ENCODE results near the gene NOS2. TPM values are rescaled to one million over a fixed set of nuclear protein-coding genes. Genes with fewer than 3 reads are reported as not detected.
A peak's percentile ranks its signal among the peaks of the same experiment; 100 is the strongest.
"Not testable (repeated sequence)": the region's sequence is repeated elsewhere in the genome, so short reads cannot be mapped to it uniquely, and the experiment has no call there.

Gene NOS2
- total RNA-seq, 1 experiment from 2014 or later: 0.35 TPM

DNA sequence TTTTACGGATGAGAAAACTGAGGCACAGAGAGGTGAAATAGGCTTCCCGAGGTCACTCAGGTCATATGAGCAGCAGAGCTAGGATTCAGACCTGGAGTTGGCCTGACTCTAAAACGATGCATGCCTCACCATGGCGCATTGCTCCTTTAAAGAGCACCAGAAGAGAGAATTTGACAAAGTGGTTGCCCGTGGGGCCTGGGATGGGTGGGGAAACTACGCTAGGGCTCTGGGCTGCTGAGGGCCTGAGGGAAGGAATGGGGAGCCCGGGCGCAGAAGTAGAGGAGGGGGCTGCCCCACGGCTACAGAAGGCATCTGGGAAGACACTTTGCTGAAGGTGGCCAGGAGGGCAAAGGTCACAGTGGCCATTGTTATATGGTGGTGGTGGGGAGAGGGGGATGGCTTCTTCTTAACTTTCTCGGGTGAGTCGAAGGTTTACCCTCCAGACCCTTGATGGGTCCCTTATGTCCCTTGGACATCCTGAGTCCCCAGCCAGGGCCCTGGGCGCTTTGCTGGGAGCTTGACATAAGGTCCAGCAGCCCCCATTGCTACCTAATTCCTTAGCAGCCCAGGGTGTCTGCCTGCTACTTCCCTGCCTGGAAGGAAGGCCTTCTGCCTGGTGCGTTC lies 55.0 kb downstream of the NOS2 start:
- not testable (repeated sequence) for H3K4me2 ChIP-seq (ENCODE audit: insufficient read depth, insufficient read length, low read length); H3K14ac ChIP-seq (ENCODE audit: insufficient read depth, low read length); H3K27ac Mint-ChIP-seq; H3K9me3 Mint-ChIP-seq; H3K36me3 Mint-ChIP-seq (ENCODE audit: insufficient read depth in 1 of 3, low read depth in 3 of 3); H3K79me1 ChIP-seq (ENCODE audit: insufficient read depth, low read depth, low read length, poor library complexity, severe bottlenecking); H2AFZ ChIP-seq (ENCODE audit: low read length); H3K79me2 ChIP-seq (ENCODE audit: insufficient read depth, low read length); H3K4ac ChIP-seq (ENCODE audit: low read depth, low read length); H3K4me3 Mint-ChIP-seq; H3T11ph ChIP-seq (ENCODE audit: low read length); H4K91ac ChIP-seq (ENCODE audit: insufficient read length, low read depth, low read length); H3K23ac ChIP-seq (ENCODE audit: insufficient read length, low read depth, low read length); H3K23me2 ChIP-seq (ENCODE audit: insufficient read length, low read depth, low read length, poor library complexity, severe bottlenecking); H2BK120ac ChIP-seq (ENCODE audit: low read depth, low read length, poor library complexity, severe bottlenecking); H3K4me1 ChIP-seq (ENCODE audit: insufficient read depth, low read length); H3K9me3 ChIP-seq (ENCODE audit: control insufficient read depth, low read depth, low read length); H4K8ac ChIP-seq (replicated peaks; ENCODE audit: insufficient read length, low read depth, low read length); H2BK20ac ChIP-seq (ENCODE audit: low read depth, low read length, poor library complexity, severe bottlenecking); H3K27me3 Mint-ChIP-seq (ENCODE audit: low read depth); H3K56ac ChIP-seq (ENCODE audit: insufficient read length, low read depth, low read length); H2BK12ac ChIP-seq (ENCODE audit: insufficient read length, low read depth, low read length); H2BK5ac ChIP-seq (ENCODE audit: insufficient read length, low read length); H2AK5ac ChIP-seq (ENCODE audit: insufficient read length, low read length); H3K18ac ChIP-seq (ENCODE audit: insufficient read length, low read depth, low read length); H2BK15ac ChIP-seq (ENCODE audit: low read depth, low read length); H3K27ac ChIP-seq (ENCODE audit: insufficient read length, low read depth, low read length); H3K9ac ChIP-seq (ENCODE audit: extremely low read depth, insufficient read length, low read length); H4K5ac ChIP-seq (ENCODE audit: insufficient read length, low read depth, low read length); H4K20me1 ChIP-seq (ENCODE audit: control insufficient read depth, insufficient read depth, insufficient read length); H3K4me1 Mint-ChIP-seq; H3K27me3 ChIP-seq (ENCODE audit: insufficient read depth, low read length)
- peak; percentile 18 for DNase-seq
- WGBS (ENCODE audit: extremely low coverage, insufficient read length, low lambda C conversion rate): no CpG with 5 or more reads among the region's 13 CpGs

Measured in H9 (cell line).